Uterus (tissue), 4 donors: ENCODE measurements around the gene RAB41. TPM values are rescaled to one million over a fixed set of nuclear protein-coding genes. Genes with fewer than 3 reads are reported as not detected.
"Not testable (repeated sequence)": the region's sequence is repeated elsewhere in the genome, so short reads cannot be mapped to it uniquely, and the experiment has no call there.

ENCODE experiments used
- DNase-seq, 2 donors: peaks; one replicate each; pipeline ENCODE4 v3.0.0-alpha.2; 2019 to 2020
- H3K27ac ChIP-seq, 2 donors: fragments of 200-600 bp; sonication (generic); 1 replicate in 1 of 2; 2 replicates in 1 of 2; pipeline ENCODE4 v1.5.1; 2016 to 2018
- H3K27me3 ChIP-seq, 2 donors: fragments of 200-600 bp; sonication (generic); one replicate each; pipeline ENCODE4 v1.5.1; 2018 to 2019; ENCODE audit warnings: control low read depth in 1 of 2
- H3K36me3 ChIP-seq, 2 donors: fragments of 200-600 bp; sonication (generic); one replicate each; pipeline ENCODE4 v1.5.1; 2019; ENCODE audit warnings: control low read depth in 1 of 2
- H3K4me1 ChIP-seq, 2 donors: fragments of 200-600 bp; sonication (generic); one replicate each; pipeline ENCODE4 v1.5.1; 2018 to 2019; ENCODE audit warnings: control low read depth in 1 of 2
- H3K4me3 ChIP-seq, 2 donors: fragments of 200-600 bp; sonication (generic); 1 replicate in 1 of 2; 2 replicates in 1 of 2; pipeline ENCODE4 v1.5.1; 2018 to 2019; ENCODE audit warnings: mild to moderate bottlenecking in 1 of 2
- H3K9me3 ChIP-seq, 2 donors: fragments of 200-600 bp; sonication (generic); one replicate each; pipeline ENCODE4 v1.5.1; 2019; ENCODE audit warnings: control low read depth in 1 of 2
- CTCF ChIP-seq, 4 experiments: fragments of 200-600 bp in 2 of 4; fragments of 450-650 bp in 2 of 4; sonication (generic) in 2 of 4; IDR thresholded peaks; one replicate each; pipeline ENCODE4 v1.5.1; 2016 to 2019; ENCODE audit warnings: antibody characterized with exemption in 4 of 4, mild to moderate bottlenecking in 2 of 4, moderate library complexity in 1 of 4
- POLR2A ChIP-seq, 2 donors: fragments of 450-650 bp; IDR thresholded peaks; one replicate each; pipeline ENCODE4 v1.6.1; 2016; ENCODE audit warnings: antibody characterized with exemption in 2 of 2, mild to moderate bottlenecking in 1 of 2, moderate library complexity in 1 of 2
- intact Hi-C: fragments of 100-400 bp; cut with DNase I; formaldehyde crosslinking; loops from one replicate; pipeline ENCODE4 v1.15.1; 2023; ENCODE audit warnings: low total_unique reads
- small RNA-seq: library from RNA; depleted of rRNA; stranded (forward); fragments of <200 nt; gene quantifications from one replicate; pipeline ENCODE3, GENCODE V24; 2016
- total RNA-seq, 4 donors: library from RNA; depleted of rRNA in 3 of 4; stranded (reverse); fragments of >200 nt in 3 of 4; gene quantifications; one replicate each; pipeline versions ENCODE4 v1.1.0 to v1.2.4, GENCODE V29; 2014 to 2023
- donor health status: DM: yes; HTN: yes; CAD: no.

Gene RAB41
- total RNA-seq, 4 donors from 2014 or later, result not detected

DNA sequence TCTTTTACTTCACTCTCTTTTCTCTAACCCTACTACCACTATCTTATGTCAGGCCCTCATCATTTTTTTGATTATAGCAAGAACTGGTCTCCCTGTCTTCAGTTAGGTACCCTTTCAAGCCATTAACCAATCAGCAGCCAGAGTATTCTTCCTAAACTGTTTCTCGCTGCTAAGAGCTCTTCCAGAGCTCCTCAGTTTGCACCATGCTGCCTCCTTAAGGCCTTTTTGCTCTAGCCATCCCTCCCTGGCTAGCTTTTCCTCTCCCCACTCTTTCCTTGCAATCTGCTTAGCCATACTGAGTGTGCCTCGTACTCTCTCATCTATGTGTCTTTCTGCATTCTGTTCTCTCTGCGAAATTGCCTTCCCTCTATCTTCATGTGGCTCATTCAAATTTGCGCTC lies 40.8 kb downstream of the RAB41 start:
- no peak for TF ChIP-seq CTCF (IDR thresholded peaks at IDR 0.05)
- TF ChIP-seq POLR2A (IDR thresholded peaks at IDR 0.05), result no peak
- Histone ChIP-seq H3K36me3 (no peaks in the 10 kb centered on the region), H3K27ac (no peak overlapping the region), H3K9me3 (no peaks in the 10 kb centered on the region), H3K4me1 (no peaks in the 10 kb centered on the region), H3K4me3 (no peak overlapping the region), H3K27me3 (no peaks in the 10 kb centered on the region)
- intact Hi-C loops, result no loop called here
- DNase-seq, result no peak

DNA sequence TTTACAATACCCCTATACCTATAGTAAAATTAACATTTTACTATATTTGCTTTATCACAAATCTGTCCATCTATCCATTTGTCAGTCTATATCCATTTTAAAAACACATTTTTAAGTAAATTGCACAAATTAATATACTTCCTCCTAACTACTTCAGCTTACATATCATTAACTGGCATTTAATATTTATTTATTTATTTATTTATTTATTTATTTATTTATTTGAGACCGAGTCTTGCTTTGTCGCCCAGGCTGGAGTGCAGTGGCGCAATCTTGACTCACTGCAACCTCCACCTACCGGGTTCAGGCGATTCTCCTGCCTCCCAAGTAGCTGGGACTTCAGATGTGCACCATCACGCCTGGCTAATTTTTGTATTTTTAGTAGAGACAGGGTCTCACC lies 41.7 kb downstream of the RAB41 start:
- intact Hi-C loops, H3K27me3 ChIP-seq, H3K27ac ChIP-seq, H3K4me3 ChIP-seq, DNase-seq, H3K9me3 ChIP-seq, H3K4me1 ChIP-seq, H3K36me3 ChIP-seq: not testable (repeated sequence)

DNA sequence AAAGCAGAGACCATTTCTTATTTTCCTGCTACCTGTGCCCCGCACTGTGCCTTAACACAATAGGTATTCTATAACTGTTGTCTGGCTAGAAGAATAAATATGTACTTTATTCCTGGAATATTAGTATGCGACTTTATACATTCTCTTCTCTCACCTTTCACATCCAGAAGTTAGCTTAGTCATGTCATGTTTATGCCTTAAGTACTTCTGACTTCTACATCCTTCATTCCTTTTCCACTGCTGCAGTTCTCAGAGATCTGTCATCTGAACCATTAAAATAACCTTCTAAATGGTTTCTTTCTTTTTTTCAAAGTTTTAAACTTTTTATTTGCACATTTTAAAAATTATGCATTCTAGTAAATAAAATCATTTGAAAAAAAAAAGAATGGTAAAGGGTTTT lies 42.4 kb downstream of the RAB41 start:
- intact Hi-C loops, result no loop called here
- Histone ChIP-seq H3K27me3 (no peaks in the 10 kb centered on the region), H3K9me3 (no peaks in the 10 kb centered on the region), H3K4me3 (no peak overlapping the region), H3K27ac (no peak overlapping the region), H3K4me1 (no peaks in the 10 kb centered on the region), H3K36me3 (no peaks in the 10 kb centered on the region)
- TF ChIP-seq POLR2A (IDR thresholded peaks at IDR 0.05) (no peak), CTCF (IDR thresholded peaks at IDR 0.05) (no peak)
- DNase-seq, result no peak

DNA sequence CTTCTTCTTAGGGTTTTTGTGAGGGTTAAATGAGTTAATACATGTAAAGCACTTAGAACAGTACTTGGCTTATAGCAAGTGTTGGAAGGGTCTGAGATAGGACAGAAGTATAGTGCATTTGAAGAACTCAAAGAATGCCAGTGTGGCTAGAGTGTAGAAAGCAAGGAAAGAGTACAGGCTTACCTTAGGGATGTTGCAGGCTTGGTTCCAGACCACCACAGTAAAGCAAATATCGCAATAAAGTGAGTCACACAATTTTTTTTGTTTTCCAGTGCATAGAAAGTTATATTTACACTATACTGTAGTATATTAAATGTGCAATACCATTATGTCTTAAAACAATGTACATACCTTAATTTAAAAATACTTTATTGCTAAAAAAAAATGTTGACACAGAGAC lies 49.2 kb downstream of the RAB41 start:
- H3K36me3 ChIP-seq, result no peaks in the 10 kb centered on the region
- TF ChIP-seq CTCF (IDR thresholded peaks at IDR 0.05) (no peak), POLR2A (IDR thresholded peaks at IDR 0.05) (no peak)
- intact Hi-C loops, result no loop called here
- no peaks in the 10 kb centered on the region for H3K27me3 ChIP-seq
- H3K9me3 ChIP-seq, result no peaks in the 10 kb centered on the region
- no peaks in the 10 kb centered on the region for H3K4me1 ChIP-seq
- no peak overlapping the region for H3K27ac ChIP-seq
- DNase-seq, result no peak
- H3K4me3 ChIP-seq, result no peak overlapping the region

DNA sequence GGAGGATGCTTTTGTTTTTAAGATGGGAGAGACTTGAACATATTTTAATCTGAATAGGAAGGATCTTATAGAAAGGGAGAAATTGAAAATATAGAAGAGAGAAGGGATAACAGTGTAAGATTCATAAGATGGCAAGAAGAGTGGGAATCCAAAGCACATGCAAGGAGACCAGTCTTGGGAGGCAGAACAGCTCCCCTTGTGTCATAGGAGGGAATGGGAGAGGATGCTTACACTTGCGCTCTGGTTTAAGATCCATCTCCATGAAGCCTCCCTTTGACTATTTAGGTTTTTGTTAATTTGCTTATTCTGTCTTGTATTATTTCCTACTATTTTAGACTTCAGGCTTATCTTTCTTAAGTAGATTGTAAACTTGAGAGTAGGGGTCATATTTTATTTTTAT lies 50.6 kb downstream of the RAB41 start:
- no peak overlapping the region for H3K27ac ChIP-seq
- TF ChIP-seq POLR2A (IDR thresholded peaks at IDR 0.05), result no peak
- no peak for TF ChIP-seq CTCF (IDR thresholded peaks at IDR 0.05)
- no peak for DNase-seq
- no peaks in the 10 kb centered on the region for H3K27me3 ChIP-seq
- no peaks in the 10 kb centered on the region for H3K4me1 ChIP-seq
- no peaks in the 10 kb centered on the region for H3K9me3 ChIP-seq
- intact Hi-C loops, result no loop called here
- no peak overlapping the region for H3K4me3 ChIP-seq
- H3K36me3 ChIP-seq, result no peaks in the 10 kb centered on the region

Small RNAs within 50 kb of the gene (small RNA-seq; reads per million reads assigned to genes)
- gene RNA5SP507, result not detected

Other genes with a start within 250 kb of the RAB41 start
- not detected for gene AWAT2, start 232.2 kb upstream of the RAB41 start, total RNA-seq
- gene OTUD6A, start 219.7 kb upstream of the RAB41 start, total RNA-seq, result not detected
- gene IGBP1, start 148.7 kb upstream of the RAB41 start, total RNA-seq, result 10 to 100 TPM; 33.8 to 90.4 (median 63.1) TPM
- not detected for gene DGAT2L6, start 104.7 kb upstream of the RAB41 start, total RNA-seq
- gene AWAT1, start 47.5 kb upstream of the RAB41 start, total RNA-seq, result not detected
- gene P2RY4, start 22.0 kb upstream of the RAB41 start, total RNA-seq, result under 1 TPM in 2 of 4 donors, not detected in 2; 0.41 to 0.64 TPM
- not detected for gene ARR3, start 13.8 kb upstream of the RAB41 start, total RNA-seq
- 10 to 100 TPM; 16.3 to 49.2 (median 25.6) TPM for gene PDZD11, start 7.8 kb downstream of the RAB41 start, total RNA-seq
- 10 to 100 TPM in 1 of 4 donors, under 1 TPM in 1, not detected in 2; under 0.01 to 11.1 TPM for gene KIF4A, start 7.9 kb downstream of the RAB41 start, total RNA-seq
- gene GDPD2, start 141.1 kb downstream of the RAB41 start, total RNA-seq, result under 1 TPM in 1 of 4 donors, not detected in 3; 0.21 TPM
- gene DLG3, start 162.7 kb downstream of the RAB41 start, total RNA-seq, result 10 to 100 TPM in 3 of 4 donors, 1 to 10 TPM in 1; 4.9 to 72.6 (median 33.5) TPM